GM21526 (cell line): ENCODE measurements around the gene COL4A2.

ENCODE experiments used
- ATAC-seq: cut with Tn5 transposase; IDR thresholded peaks from one replicate; pipeline ENCODE4 v1.9.1; 2021; ENCODE audit warnings: moderate library complexity; ENCODE audit not compliant: unreplicated experiment, low FRiP score

COL4A2 gene

DNA sequence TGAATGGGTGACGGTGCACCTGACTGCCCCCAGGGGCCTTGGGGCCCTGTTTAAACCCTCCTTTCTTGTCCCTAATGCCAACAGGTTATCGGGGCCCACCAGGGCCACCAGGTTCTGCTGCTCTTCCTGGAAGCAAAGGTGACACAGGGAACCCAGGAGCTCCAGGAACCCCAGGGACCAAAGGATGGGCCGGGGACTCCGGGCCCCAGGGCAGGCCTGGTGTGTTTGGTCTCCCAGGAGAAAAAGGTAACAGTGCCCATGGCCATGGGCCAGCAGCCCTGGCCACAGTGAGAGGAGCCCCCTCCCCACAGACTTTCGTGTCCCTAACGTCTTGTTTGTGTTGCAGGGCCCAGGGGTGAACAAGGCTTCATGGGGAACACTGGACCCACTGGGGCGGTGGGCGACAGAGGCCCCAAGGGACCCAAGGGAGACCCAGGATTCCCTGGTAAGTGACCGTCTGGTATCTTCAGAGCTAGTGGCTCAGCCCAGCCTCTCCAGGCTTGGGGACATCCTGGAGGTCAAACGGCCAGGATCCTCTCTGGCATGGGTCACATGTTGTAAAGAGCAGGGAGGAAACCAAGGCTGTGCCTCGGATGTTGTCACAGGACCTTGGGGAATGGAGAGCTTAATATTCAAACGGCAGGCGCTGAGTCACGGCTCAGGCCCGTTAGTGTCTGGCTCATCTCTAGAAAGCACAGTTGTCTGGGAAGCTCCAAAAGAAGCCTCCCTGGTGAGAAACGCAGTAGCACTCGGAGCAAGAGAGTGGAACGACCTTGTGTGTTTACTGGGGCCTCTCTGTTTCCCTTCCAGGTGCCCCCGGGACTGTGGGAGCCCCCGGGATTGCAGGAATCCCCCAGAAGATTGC lies 196.2 kb downstream of the COL4A2 start:
- ATAC-seq, result no peak

DNA sequence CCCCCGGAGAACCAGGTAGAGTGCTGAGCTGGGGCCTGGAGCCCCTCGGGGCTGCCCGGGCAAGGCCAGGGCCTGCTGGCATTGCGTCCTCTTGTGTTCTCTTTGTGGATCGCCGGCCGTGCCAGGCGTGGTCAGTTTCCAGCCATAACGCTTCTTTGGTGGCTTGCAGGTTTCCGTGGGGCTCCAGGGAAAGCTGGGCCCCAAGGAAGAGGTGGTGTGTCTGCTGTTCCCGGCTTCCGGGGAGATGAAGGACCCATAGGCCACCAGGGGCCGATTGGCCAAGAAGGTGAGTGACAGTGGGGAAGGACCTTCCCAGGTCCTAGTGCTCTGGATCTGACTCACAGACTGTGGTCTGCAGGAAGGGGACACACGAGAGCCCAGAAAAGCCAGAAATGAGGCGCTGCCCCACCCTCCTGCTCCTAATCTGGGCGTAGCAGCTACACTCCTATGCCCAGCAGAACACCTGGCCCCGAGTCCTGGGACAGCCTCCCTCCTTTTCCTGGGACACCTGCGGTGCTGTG lies 197.0 kb downstream of the COL4A2 start:
- ATAC-seq, result no peak

DNA sequence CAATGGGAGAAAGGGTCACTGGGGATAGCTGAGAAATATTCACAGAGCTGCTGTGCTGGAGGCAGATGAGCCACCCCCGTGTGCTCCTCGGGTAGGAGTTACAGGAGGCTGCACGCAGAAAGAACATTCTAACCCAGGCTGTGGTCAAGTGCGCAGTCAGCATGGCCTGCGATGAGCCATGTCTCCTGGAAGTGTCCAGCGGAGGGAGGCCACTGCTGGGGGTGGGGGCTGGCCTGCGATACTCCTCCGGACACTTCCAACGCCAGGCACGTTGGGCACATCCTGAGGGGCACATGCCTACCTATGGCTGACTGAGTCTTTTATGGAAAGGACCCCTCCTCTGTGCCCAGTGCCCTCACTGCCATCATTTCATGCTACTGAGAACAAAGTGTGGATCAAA lies 198.5 kb downstream of the COL4A2 start:
- no peak for ATAC-seq

- no peak for ATAC-seq
These were observed 199.3 kb downstream of the COL4A2 start for GRCh38 chr13:110506396-110506795.

- ATAC-seq, result no peak
These were observed 199.9 kb downstream of the COL4A2 start for GRCh38 chr13:110506859-110507566.

DNA sequence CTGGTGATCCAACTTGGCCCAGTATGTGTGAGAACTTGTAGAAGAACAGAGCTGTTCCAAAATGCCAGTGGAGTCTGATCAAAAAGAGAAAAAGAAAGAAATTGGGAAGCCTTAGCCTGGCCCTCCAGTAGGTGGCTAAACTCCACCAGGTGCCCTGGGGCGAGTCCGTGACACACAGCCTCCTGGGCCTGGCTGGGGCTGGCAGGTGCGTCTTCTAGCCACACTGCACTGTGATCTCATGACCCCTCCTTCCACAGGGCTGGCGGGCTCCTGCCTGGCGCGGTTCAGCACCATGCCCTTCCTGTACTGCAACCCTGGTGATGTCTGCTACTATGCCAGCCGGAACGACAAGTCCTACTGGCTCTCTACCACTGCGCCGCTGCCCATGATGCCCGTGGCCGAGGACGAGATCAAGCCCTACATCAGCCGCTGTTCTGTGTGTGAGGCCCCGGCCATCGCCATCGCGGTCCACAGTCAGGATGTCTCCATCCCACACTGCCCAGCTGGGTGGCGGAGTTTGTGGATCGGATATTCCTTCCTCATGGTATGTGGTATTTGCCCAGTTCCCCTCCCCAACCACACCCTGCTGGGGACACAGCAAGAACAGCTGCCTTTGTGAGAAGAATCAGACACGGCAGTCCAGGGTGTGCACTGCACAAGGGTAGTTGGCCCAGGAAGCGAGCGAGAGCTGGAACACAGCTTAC lies 200.7 kb downstream of the COL4A2 start:
- no peak for ATAC-seq

- ATAC-seq, result no peak
These were observed 202.4 kb downstream of the COL4A2 start for GRCh38 chr13:110509478-110509926.

DNA sequence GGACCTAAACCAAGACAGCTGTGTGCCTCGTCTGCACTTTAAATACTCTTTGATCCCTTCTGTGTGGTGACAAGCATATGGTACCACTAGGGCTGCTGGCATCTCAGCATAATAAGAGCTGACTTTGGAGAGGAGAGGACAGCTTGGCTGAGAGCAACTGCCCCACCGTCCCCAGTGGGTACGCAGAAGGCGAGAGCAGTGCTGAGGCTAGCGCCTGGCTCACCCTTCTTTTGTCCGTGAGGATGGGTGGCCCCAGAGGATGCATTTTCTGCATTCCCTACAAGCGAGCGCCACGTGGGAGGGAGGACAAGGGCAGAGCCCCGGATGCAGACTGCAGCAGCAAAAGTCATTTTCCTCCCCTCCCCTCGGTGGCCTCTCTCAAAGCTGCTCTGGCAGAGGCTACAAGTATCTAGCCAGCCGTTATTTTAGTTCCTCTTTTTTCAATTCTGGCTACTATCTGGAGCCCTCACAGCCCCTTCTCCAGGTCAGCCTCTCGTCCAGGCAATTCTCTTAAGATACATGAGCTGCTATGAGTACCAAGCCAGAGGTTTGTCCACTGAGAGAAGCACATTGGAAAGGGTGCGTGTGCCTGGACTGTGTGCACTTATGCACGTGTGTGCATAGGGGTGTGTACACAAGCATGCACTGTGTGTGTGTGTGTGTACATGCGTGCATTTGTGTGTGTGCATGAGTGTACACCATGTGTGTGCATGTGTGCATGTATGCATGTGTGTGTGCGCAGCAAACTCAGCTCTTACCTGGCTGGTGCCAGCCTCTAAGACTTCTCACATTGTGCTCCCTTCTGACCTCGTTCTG lies 203.1 kb downstream of the COL4A2 start:
- peak; percentile 56 for ATAC-seq

DNA sequence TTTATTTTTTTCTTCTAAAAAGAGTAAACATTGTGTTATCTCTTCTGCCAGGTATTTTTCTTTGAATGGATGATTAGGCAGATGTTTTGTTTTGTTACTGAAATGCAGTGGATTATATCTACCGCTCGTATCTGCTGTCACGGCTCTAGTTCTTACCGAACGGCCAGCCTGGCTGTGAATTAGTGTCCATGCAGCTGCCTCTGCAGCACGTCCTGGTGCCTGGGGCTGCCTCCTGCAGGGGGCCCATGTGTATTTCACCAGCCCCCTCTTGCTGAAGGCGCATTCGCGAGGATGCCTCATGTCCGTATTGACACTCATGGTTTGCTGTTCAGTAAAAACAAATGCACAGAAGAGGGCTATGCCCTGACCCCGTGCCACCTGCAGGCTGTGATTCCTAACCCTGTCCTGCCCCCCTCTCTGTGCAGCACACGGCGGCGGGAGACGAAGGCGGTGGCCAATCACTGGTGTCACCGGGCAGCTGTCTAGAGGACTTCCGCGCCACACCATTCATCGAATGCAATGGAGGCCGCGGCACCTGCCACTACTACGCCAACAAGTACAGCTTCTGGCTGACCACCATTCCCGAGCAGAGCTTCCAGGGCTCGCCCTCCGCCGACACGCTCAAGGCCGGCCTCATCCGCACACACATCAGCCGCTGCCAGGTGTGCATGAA lies 204.6 kb downstream of the COL4A2 start:
- no peak for ATAC-seq

DNA sequence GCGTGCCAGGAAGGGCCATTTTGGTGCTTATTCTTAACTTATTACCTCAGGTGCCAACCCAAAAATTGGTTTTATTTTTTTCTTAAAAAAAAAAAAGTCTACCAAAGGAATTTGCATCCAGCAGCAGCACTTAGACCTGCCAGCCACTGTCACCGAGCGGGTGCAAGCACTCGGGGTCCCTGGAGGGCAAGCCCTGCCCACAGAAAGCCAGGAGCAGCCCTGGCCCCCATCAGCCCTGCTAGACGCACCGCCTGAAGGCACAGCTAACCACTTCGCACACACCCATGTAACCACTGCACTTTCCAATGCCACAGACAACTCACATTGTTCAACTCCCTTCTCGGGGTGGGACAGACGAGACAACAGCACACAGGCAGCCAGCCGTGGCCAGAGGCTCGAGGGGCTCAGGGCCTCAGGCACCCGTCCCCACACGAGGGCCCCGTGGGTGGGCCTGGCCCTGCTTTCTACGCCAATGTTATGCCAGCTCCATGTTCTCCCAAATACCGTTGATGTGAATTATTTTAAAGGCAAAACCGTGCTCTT lies 205.2 kb downstream of the COL4A2 start:
- ATAC-seq, result no peak

DNA sequence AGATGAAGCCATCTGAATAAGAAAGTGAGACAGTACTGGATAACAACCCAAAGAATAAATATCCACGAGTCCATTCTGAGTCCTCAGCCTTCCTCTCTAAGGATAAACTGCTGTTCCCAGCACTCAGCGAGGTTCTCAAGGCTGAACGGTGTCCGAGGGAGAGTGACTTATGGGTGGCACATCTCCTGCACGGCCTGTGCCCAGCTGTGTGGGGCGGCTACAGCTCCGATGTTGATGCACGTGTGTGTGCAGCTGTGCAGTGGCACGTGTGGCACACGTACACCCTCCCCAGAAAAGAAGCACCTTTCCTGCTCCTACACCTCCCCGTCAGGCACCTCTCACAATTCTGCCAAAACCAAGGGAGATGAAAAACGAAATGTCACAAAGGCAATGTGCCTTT lies 209.4 kb downstream of the COL4A2 start:
- no peak for ATAC-seq

GRCh38 chr13:110517505-110518225 lies 210.6 kb downstream of the COL4A2 start:
- no peak for ATAC-seq

- ATAC-seq, result no peak
These were observed 211.1 kb downstream of the COL4A2 start for GRCh38 chr13:110518226-110518525.

DNA sequence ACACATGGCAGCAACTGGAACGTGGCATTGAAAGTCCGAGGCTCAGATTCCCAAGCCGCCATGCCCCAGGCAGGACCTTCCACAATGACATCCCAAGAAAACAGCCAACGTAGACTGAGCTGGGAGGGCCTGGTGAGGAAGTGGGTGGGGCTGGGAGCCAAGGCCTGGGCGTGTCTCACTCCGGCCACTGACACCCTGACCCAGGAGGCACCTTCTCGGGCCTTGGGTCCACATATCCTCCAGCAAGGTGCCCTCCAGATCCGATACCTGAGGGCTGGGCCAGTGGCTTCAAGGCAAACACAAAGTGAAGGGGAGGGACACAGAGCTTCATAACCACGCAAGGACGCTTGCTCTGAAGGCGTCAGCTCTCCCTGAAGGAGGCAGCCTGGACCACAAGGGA lies 211.5 kb downstream of the COL4A2 start:
- ATAC-seq, result no peak

DNA sequence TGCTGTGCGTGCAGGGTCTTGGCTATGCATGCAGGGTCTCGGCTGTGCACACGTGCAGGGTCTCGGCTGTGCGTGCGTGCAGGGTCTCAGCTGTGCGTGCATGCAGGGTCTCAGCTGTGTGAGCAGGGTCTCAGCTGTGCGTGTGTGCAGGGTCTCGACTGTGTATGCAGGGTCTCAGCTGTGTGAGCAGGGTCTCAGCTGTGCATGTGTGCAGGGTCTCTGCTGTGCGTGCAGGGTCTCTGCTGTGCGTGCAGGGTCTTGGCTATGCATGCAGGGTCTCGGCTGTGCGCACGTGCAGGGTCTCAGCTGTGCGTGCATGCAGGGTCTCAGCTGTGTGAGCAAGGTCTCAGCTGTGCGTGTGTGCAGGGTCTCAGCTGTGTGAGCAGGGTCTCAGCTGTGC lies 212.0 kb downstream of the COL4A2 start:
- ATAC-seq, result no peak

DNA sequence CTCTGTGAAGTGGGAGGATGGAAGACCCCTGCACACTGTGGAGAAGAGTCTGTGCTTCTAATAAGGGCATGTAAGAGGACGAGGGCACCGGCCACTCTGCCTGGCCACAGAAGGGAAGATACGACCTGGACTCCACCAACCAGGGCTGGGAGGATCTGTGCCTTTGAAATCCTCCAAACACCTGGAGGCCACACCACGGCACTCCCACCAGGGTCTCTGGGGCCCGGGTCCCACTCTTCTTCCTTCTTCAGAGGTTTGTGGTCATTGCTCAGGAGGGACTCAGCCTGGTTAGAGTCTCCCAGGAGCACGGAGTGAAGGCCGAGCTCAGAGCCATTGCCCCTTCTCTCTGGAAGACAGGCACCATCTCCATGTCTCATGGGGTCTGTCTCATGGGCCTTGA lies 212.4 kb downstream of the COL4A2 start:
- ATAC-seq, result no peak

GRCh38 chr13:110520431-110521295 lies 213.6 kb downstream of the COL4A2 start:
- no peak for ATAC-seq

GRCh38 chr13:110521296-110521680 lies 214.2 kb downstream of the COL4A2 start:
- ATAC-seq, result no peak
